Right lobe of liver (tissue), 4 donors: ENCODE results near the gene S100A7.

Source experiments
- POLR2A ChIP-seq: fragments of 450-650 bp; IDR thresholded peaks from one replicate; pipeline ENCODE4 v1.6.1; 2017; ENCODE audit warnings: antibody characterized with exemption, mild to moderate bottlenecking
- TF ChIP-seq, protein P1 (sequence below), 4 donors: fragments of 200-600 bp in 3 of 4; fragments of 450-650 bp in 1 of 4; IDR thresholded peaks; one replicate each; pipeline versions ENCODE4 v1.5.1 to v1.8.0; 2016 to 2022; ENCODE audit warnings: antibody characterized with exemption in 4 of 4, mild to moderate bottlenecking in 2 of 4
- donor health status: DM: no; HTN: no; CAD: no.
- donor health status: DM: no; HTN: no; CAD: no.
- donor health status: DM: no; HTN: yes; CAD: no.

DNA sequence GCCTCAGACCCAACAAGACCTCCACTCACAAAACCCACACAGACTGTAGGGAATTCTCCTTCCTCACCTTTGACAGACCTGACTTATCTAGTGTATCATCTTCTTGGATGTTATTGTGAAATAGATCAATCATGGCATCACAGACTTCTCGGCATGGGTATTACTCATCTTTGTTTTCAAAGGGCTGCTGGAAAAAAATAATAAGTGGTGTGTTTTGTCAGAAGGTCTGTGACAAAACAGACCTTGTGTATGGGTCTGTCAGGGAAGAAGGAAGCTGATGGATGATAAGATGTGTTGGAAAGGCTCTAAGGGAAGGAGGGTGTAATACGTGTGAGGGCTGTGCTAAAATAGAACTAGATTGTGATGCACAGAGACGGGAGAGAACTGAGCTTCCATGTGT, 13.9 kb upstream of the S100A7 start:
- TF ChIP-seq, protein P1, sequence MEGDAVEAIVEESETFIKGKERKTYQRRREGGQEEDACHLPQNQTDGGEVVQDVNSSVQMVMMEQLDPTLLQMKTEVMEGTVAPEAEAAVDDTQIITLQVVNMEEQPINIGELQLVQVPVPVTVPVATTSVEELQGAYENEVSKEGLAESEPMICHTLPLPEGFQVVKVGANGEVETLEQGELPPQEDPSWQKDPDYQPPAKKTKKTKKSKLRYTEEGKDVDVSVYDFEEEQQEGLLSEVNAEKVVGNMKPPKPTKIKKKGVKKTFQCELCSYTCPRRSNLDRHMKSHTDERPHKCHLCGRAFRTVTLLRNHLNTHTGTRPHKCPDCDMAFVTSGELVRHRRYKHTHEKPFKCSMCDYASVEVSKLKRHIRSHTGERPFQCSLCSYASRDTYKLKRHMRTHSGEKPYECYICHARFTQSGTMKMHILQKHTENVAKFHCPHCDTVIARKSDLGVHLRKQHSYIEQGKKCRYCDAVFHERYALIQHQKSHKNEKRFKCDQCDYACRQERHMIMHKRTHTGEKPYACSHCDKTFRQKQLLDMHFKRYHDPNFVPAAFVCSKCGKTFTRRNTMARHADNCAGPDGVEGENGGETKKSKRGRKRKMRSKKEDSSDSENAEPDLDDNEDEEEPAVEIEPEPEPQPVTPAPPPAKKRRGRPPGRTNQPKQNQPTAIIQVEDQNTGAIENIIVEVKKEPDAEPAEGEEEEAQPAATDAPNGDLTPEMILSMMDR (IDR thresholded peaks at IDR 0.05) = no peak
- TF ChIP-seq POLR2A = no peak
